A549 (cell line): ENCODE data around the gene TPCN2. TPM values are rescaled to one million over a fixed set of nuclear protein-coding genes. Genes with fewer than 3 reads are reported as not detected.
"Not testable (repeated sequence)": the region's sequence is repeated elsewhere in the genome, so short reads cannot be mapped to it uniquely, and the experiment has no call there.

Source experiments
- ATAC-seq, 2 experiments: fragments of 200-7000 bp in 1 of 2; fragments of >200 bp in 1 of 2; cut with Nextera tagmentation in 1 of 2; cut with Tn5 transposase in 1 of 2; 3 replicates each; pipeline versions ENCODE4 v1.8.0 to v1.9.1; 2018 to 2020; ENCODE audit warnings: mild to moderate bottlenecking in 1 of 2, moderate library complexity in 1 of 2
- CTCF ChIA-PET: fragments of 300-600 bp; sonication (Branson Sonifier 250); formaldehyde crosslinking; extraction: SDS; loops from one replicate; lab custom pipeline; 2021; ENCODE audit warnings: antibody characterized with exemption, inconsistent platforms; lab: Yijun Ruan, JAX
- POLR2A ChIA-PET: fragments of 350-600 bp; formaldehyde crosslinking; extraction: SDS; loops from one replicate; lab custom pipeline; 2021; ENCODE audit warnings: antibody characterized with exemption, inconsistent platforms; lab: Yijun Ruan, JAX
- DNase-seq, 2 experiments: peaks; one replicate each; pipeline versions ENCODE4 v3.0.0 to v3.0.0-alpha.2; 2011 to 2016; ENCODE audit warnings: low read depth in 1 of 2, low spot score in 1 of 2
- FAIRE-seq: peaks from 2 replicates; lab custom pipeline; 2011; peaks lifted over from hg19 to GRCh38; lab: Jason Lieb, UNC
- H3K27ac ChIP-seq, 2 experiments: fragments of >200 bp; sonication (Bioruptor Twin); formaldehyde crosslinking; 3 replicates each; pipeline ENCODE4 v1.5.1; 2016 to 2017
- H3K4me1 ChIP-seq: fragments of >200 bp; sonication (Bioruptor Twin); formaldehyde crosslinking; 3 replicates; pipeline ENCODE4 v1.6.1; 2016
- H3K4me2 ChIP-seq: fragments of >200 bp; sonication (Bioruptor Twin); formaldehyde crosslinking; 3 replicates; pipeline ENCODE4 v1.6.1; 2016
- H3K4me3 ChIP-seq: fragments of >200 bp; sonication (Bioruptor Twin); formaldehyde crosslinking; 3 replicates; pipeline ENCODE4 v1.5.1; 2016
- H3K9me3 ChIP-seq: fragments of >200 bp; sonication (Bioruptor Twin); formaldehyde crosslinking; 3 replicates; pipeline ENCODE4 v1.6.1; 2016
- ATOH8 ChIP-seq: fragments of 250-450 bp; sonication (Bioruptor Pico); IDR thresholded peaks from 2 replicates; pipeline ENCODE4 v1.5.0; 2020; ENCODE audit warnings: low read depth, mild to moderate bottlenecking, moderate library complexity
- CBX8 ChIP-seq: fragments of 200-600 bp; sonication (generic); IDR thresholded peaks from 2 replicates; pipeline ENCODE4 v1.6.1; 2016
- CHD4 ChIP-seq: fragments of 200-600 bp; sonication (generic); IDR thresholded peaks from 2 replicates; pipeline ENCODE4 v1.6.1; 2016; ENCODE audit warnings: antibody characterized with exemption, mild to moderate bottlenecking, borderline replicate concordance
- CTCF ChIP-seq: fragments of >200 bp; sonication (Bioruptor Twin); formaldehyde crosslinking; IDR thresholded peaks from 3 replicates; pipeline ENCODE4 v1.5.1; 2016
- E2F6 ChIP-seq: IDR thresholded peaks from 2 replicates; pipeline ENCODE4 v1.6.1; 2012; ENCODE audit warnings: low read depth, borderline replicate concordance
- ESRRA ChIP-seq: fragments of 150-350 bp; IDR thresholded peaks from 2 replicates; pipeline ENCODE4 v1.6.1; 2014; ENCODE audit warnings: mild to moderate bottlenecking, low read length, borderline replicate concordance
- FOXS1 ChIP-seq: fragments of 250-450 bp; sonication (Bioruptor Pico); IDR thresholded peaks from 2 replicates; pipeline ENCODE4 v1.5.0; 2020; ENCODE audit warnings: mild to moderate bottlenecking, moderate library complexity
- HES2 ChIP-seq: fragments of >200 bp; sonication (Bioruptor Twin); formaldehyde crosslinking; IDR thresholded peaks from 2 replicates; pipeline ENCODE4 v1.6.1; 2016
- HOXB13 ChIP-seq: fragments of 250-450 bp; sonication (Bioruptor Pico); IDR thresholded peaks from 2 replicates; pipeline ENCODE4 v1.5.0; 2020; ENCODE audit warnings: low read depth, mild to moderate bottlenecking, moderate library complexity
- JUNB ChIP-seq: fragments of >200 bp; sonication (Bioruptor Twin); formaldehyde crosslinking; IDR thresholded peaks from 2 replicates; pipeline ENCODE4 v1.6.1; 2016
- MYC ChIP-seq: IDR thresholded peaks from 2 replicates; pipeline ENCODE4 v1.6.1; 2012; ENCODE audit warnings: mild to moderate bottlenecking, inconsistent platforms, low read length, improper control_type of control experiment, borderline replicate concordance
- NFE2L2 ChIP-seq: fragments of 150-350 bp; conservative IDR thresholded peaks from 2 replicates; pipeline ENCODE4 v1.6.1; 2014; ENCODE audit warnings: low read length
- NPAS2 ChIP-seq: fragments of 250-450 bp; sonication (Bioruptor Pico); IDR thresholded peaks from 2 replicates; pipeline ENCODE4 v1.8.0; 2022; ENCODE audit warnings: mild to moderate bottlenecking, moderate library complexity, borderline replicate concordance
- RARB ChIP-seq: fragments of 250-450 bp; sonication (Bioruptor Pico); IDR thresholded peaks from 2 replicates; pipeline ENCODE4 v1.8.0; 2021; ENCODE audit warnings: mild to moderate bottlenecking, moderate library complexity
- SMC3 ChIP-seq: fragments of >200 bp; sonication (Bioruptor Twin); formaldehyde crosslinking; IDR thresholded peaks from 3 replicates; pipeline ENCODE4 v1.6.1; 2018; ENCODE audit warnings: inconsistent platforms
- ZNF302 ChIP-seq: fragments of 250-450 bp; sonication (Bioruptor Pico); IDR thresholded peaks from 2 replicates; pipeline ENCODE4 v1.9.0; 2021; ENCODE audit warnings: inconsistent platforms, mild to moderate bottlenecking, moderate library complexity
- WGBS: methylation state at CpG from one replicate; pipeline ENCODE4 v1.1.6; 2017; ENCODE audit errors: missing lambda C conversion rate; 5-methylcytosine and 5-hydroxymethylcytosine counted together
- polyA plus RNA-seq, 4 experiments: library from polyadenylated mRNA; depleted of rRNA in 3 of 4; stranded (reverse); fragments of >200 nt; fragmentation: RNase III in 1 of 4; extraction: RNeasy Plus Mini Kit Qiagen cat#74134 plus additional on column Dnase treatment in 1 of 4; gene quantifications; 2 replicates in 3 of 4; 3 replicates in 1 of 4; pipeline ENCODE4 v1.2.3, GENCODE V29; 2011 to 2017

Gene TPCN2
- polyA plus RNA-seq, 2 of the 4 experiments (the other 2 are of a cell fraction), result 8.1 to 8.8 TPM

GRCh38 chr11:69075421-69076128, 26.8 kb downstream of the TPCN2 start:
- CTCF ChIA-PET, result interaction anchor here (1.1 to 2.0 kb wide), 3 partner anchors 14 to 31 kb away, joined by 3 to 5 read pairs (median 4); no protein-coding TSS in a partner anchor
- no peak for DNase-seq
- POLR2A ChIA-PET, result no interaction called here
- TF ChIP-seq CTCF (no peak), ATOH8 (no peak), HOXB13 (CRISPR knock-in tag) (no peak), SMC3 (no peak), NPAS2 (CRISPR knock-in tag) (no peak), CBX8 (no peak), HES2 (no peak)
- H3K9me3 ChIP-seq, result no peaks in the 10 kb centered on the region
- no peak for ATAC-seq
- peaks cover 13% of the 10 kb centered on the region for H3K4me1 ChIP-seq
- 86% methylated on average over 18 of the region's 18 CpGs for WGBS
- H3K4me2 ChIP-seq, result no peak overlapping the region
- no peak overlapping the region for H3K4me3 ChIP-seq
- no peak overlapping the region for H3K27ac ChIP-seq
- no peak for FAIRE-seq

- FAIRE-seq, result no peak
- ChIA-PET POLR2A (no interaction called here), CTCF (interaction anchor here (1.1 to 2.0 kb wide), 2 partner anchors 13 to 32 kb away, joined by 3 to 4 read pairs; no protein-coding TSS in a partner anchor)
- WGBS, result 83% methylated on average over 16 of the region's 20 CpGs
- DNase-seq, result no peak
- TF ChIP-seq ZNF302 (CRISPR knock-in tag), result no peak
- no peak for TF ChIP-seq FOXS1
- no peak for TF ChIP-seq RARB (CRISPR knock-in tag)
- no peak for TF ChIP-seq ESRRA
- no peak for TF ChIP-seq MYC
- no peak for TF ChIP-seq CHD4
- Histone ChIP-seq H3K4me3 (no peak overlapping the region), H3K27ac (no peak overlapping the region), H3K9me3 (no peaks in the 10 kb centered on the region), H3K4me1 (peaks cover 16% of the 10 kb centered on the region), H3K4me2 (no peak overlapping the region)
- no peak for ATAC-seq
Observed at GRCh38 chr11:69076129-69076791, 27.5 kb downstream of the TPCN2 start.

- H3K4me1 ChIP-seq, result peaks cover 16% of the 10 kb centered on the region
- H3K4me2 ChIP-seq, POLR2A ChIA-PET, ATAC-seq, CTCF ChIA-PET, H3K27ac ChIP-seq, H3K9me3 ChIP-seq, FAIRE-seq, H3K4me3 ChIP-seq, DNase-seq: not testable (repeated sequence)
- 67% methylated on average over 5 of the region's 6 CpGs for WGBS
Observed at GRCh38 chr11:69076977-69077376, 28.2 kb downstream of the TPCN2 start.

GRCh38 chr11:69078508-69078907, 29.8 kb downstream of the TPCN2 start:
- no peaks in the 10 kb centered on the region for H3K9me3 ChIP-seq
- H3K4me1 ChIP-seq, result peaks cover 16% of the 10 kb centered on the region
- TF ChIP-seq ESRRA (no peak), CTCF (no peak), E2F6 (no peak), JUNB (no peak), NFE2L2 (no peak)
- FAIRE-seq (no peak), ATAC-seq (no peak), DNase-seq (no peak)
- 86% methylated on average over 5 of the region's 15 CpGs for WGBS
- ChIA-PET POLR2A (no interaction called here), CTCF (interaction anchor here (2.2 kb wide), 1 partner anchor 9 kb away, joined by 5 read pairs; no protein-coding TSS in a partner anchor)
- no peak overlapping the region for H3K4me3 ChIP-seq
- no peak overlapping the region for H3K4me2 ChIP-seq
- H3K27ac ChIP-seq, result no peak overlapping the region
